HL-60 (cell line): ENCODE results near the gene HECW1.

ENCODE experiments used
- CTCF ChIP-seq: IDR thresholded peaks from one replicate; pipeline ENCODE4 v1.5.1; 2011; ENCODE audit warnings: low read length, control low read depth, inconsistent platforms; ENCODE audit not compliant: insufficient read depth
- REST ChIP-seq: IDR thresholded peaks from 2 replicates; pipeline ENCODE4 v1.6.1; 2012; ENCODE audit warnings: low read depth; ENCODE audit not compliant: insufficient replicate concordance

- TF ChIP-seq CTCF = no peak
- no peak for TF ChIP-seq REST
These were observed 4.6 kb downstream of the HECW1 start for GRCh38 chr7:43117095-43117494.
